Kidney epithelial cell (primary cell): ENCODE data around the gene SMIM23. TPM values are rescaled to one million over a fixed set of nuclear protein-coding genes. Genes with fewer than 3 reads are reported as not detected.

ENCODE experiments used
- DNase-seq: peaks from one replicate; pipeline ENCODE4 v3.0.0-alpha.2; 2010; ENCODE audit warnings: low read depth
- H3K27me3 ChIP-seq: 2 replicates; pipeline ENCODE4 v1.6.0; 2011; ENCODE audit warnings: low read length; ENCODE audit not compliant: control insufficient read depth, insufficient read depth
- H3K36me3 ChIP-seq: 2 replicates; pipeline ENCODE4 v1.5.1; 2011; ENCODE audit warnings: low read length; ENCODE audit not compliant: control insufficient read depth, insufficient read depth
- H3K4me3 ChIP-seq: 2 replicates; pipeline ENCODE4 v1.5.1; 2011; ENCODE audit warnings: low read depth, mild to moderate bottlenecking, control low read depth, low read length
- CTCF ChIP-seq: IDR thresholded peaks from 2 replicates; pipeline ENCODE4 v1.5.1; 2011; ENCODE audit warnings: mild to moderate bottlenecking, moderate library complexity, low read length, control low read depth, inconsistent platforms; ENCODE audit not compliant: insufficient read depth, poor library complexity, severe bottlenecking
- total RNA-seq: library from RNA; depleted of rRNA; stranded (reverse); fragments of >200 nt; gene quantifications from 2 replicates; pipeline ENCODE4 v1.2.3, GENCODE V29; 2015

Gene SMIM23
- total RNA-seq, 1 donor from 2014 or later, result not detected

GRCh38 chr5:171789353-171789752 is 3.7 kb downstream of the SMIM23 start:
- Histone ChIP-seq H3K27me3 (peaks cover 2% of the 10 kb centered on the region), H3K36me3 (no peaks in the 10 kb centered on the region), H3K4me3 (no peak overlapping the region)
- DNase-seq, result no peak
- no peak for TF ChIP-seq CTCF

- no peak for TF ChIP-seq CTCF
- no peak overlapping the region for H3K4me3 ChIP-seq
- H3K36me3 ChIP-seq, result no peaks in the 10 kb centered on the region
- DNase-seq, result no peak
- H3K27me3 ChIP-seq, result no peaks in the 10 kb centered on the region
These were observed 4.8 kb downstream of the SMIM23 start for GRCh38 chr5:171790408-171790807.

GRCh38 chr5:171794470-171794960 is 8.9 kb downstream of the SMIM23 start:
- Histone ChIP-seq H3K27me3 (no peaks in the 10 kb centered on the region), H3K36me3 (no peaks in the 10 kb centered on the region), H3K4me3 (no peak overlapping the region)
- no peak for DNase-seq
- no peak for TF ChIP-seq CTCF

- Histone ChIP-seq H3K4me3 (no peak overlapping the region), H3K36me3 (no peaks in the 10 kb centered on the region), H3K27me3 (no peaks in the 10 kb centered on the region)
- no peak for DNase-seq
- TF ChIP-seq CTCF, result no peak
These were observed 9.8 kb downstream of the SMIM23 start for GRCh38 chr5:171795381-171795780.

DNA sequence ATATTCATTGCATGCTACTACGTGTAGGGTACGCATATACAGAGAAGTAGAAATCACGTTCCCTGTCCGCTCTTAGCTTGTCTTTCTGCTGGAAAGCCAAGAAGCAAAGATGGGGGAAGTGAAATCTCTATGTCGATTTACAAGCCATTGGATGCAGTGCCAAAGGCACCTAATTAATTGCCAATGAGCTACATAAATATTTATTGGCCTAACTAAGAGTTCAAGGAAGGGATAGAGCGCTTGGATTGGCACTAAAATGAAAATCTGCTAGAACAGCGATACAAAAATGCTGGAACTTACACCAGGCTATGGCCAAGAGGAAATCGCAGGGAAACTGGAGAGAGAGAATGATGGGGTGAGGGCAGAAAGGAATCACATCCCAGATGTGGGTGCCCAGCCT is 10.8 kb downstream of the SMIM23 start:
- TF ChIP-seq CTCF, result no peak
- no peak overlapping the region for H3K4me3 ChIP-seq
- H3K36me3 ChIP-seq, result no peaks in the 10 kb centered on the region
- DNase-seq, result no peak
- H3K27me3 ChIP-seq, result no peaks in the 10 kb centered on the region

- H3K4me3 ChIP-seq, result no peak overlapping the region
- H3K36me3 ChIP-seq, result no peaks in the 10 kb centered on the region
These were observed 11.9 kb downstream of the SMIM23 start for GRCh38 chr5:171797543-171797942.

More at GRCh38 chr5:171797543-171797942, 11.9 kb downstream of the SMIM23 start:
- DNase-seq, result no peak
- no peaks in the 10 kb centered on the region for H3K27me3 ChIP-seq
- no peak for TF ChIP-seq CTCF
